Measurements from ENCODE around the gene DENND4C.
"Not testable (repeated sequence)": the region's sequence is repeated elsewhere in the genome, so short reads cannot be mapped to it uniquely, and the experiment has no call there.

Gene DENND4C

DNA sequence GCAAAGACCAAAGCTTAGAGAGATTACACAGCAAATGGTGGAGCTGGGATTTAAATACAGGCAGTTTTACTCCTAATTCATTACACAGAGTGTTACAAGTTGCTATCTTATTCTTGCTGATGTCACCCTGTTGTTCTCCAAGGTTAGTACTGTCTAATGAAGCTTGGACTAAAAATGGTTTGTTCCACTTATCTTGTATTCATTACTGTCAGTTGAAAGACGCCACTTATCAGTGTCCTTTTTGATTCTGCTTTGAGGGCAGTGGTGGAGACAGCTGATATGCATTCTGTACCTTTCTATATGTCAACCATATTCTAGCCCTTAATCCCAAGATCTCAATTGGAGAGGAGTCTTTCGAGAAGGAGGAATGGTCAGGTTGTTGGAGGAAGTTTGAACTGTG, 14.0 kb upstream of the DENND4C start:
- no peak overlapping the region for H3K4me3 ChIP-seq (ENCODE audit: low read length)
- DNase-seq (ENCODE audit: low read depth, low spot score): no peak

- H3K4me3 ChIP-seq (ENCODE audit: low read length): no peak overlapping the region
- DNase-seq (ENCODE audit: low read depth, low spot score): no peak
Observed at GRCh38 chr9:19221326-19221725, 9.2 kb upstream of the DENND4C start.

DNA sequence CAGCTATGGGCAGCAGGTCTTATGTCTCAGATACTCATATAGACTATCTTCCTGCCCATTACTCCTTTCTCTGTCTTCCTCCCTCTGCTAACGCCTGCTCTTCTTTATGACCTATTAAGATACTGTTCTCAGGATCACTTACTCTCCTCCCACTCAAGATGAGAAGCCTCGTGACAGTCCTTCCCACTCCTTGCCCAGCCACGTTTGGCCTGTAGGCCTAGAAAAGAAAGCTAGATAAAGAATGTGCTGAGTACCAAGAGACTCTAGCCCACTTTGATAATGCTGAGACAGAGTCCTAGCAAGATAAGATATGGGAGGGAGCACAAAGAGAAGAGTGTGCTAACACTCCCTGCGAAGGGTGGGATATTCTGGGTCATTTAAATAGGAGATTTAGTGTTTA, 6.8 kb upstream of the DENND4C start:
- no peak for DNase-seq (ENCODE audit: low read depth, low spot score)
- H3K4me3 ChIP-seq (ENCODE audit: low read length): no peak overlapping the region

GRCh38 chr9:19224563-19224962, 5.9 kb upstream of the DENND4C start:
- H3K4me3 ChIP-seq (ENCODE audit: low read length): no peak overlapping the region

GRCh38 chr9:19229595-19230354, 718 bp upstream of the DENND4C start:
- peak overlapping the region; percentile 65 for H3K4me3 ChIP-seq (ENCODE audit: low read length)
- no peak for DNase-seq (ENCODE audit: low read depth, low spot score)

More at GRCh38 chr9:19224563-19224962, 5.9 kb upstream of the DENND4C start:
- DNase-seq (ENCODE audit: low read depth, low spot score): no peak

DNA sequence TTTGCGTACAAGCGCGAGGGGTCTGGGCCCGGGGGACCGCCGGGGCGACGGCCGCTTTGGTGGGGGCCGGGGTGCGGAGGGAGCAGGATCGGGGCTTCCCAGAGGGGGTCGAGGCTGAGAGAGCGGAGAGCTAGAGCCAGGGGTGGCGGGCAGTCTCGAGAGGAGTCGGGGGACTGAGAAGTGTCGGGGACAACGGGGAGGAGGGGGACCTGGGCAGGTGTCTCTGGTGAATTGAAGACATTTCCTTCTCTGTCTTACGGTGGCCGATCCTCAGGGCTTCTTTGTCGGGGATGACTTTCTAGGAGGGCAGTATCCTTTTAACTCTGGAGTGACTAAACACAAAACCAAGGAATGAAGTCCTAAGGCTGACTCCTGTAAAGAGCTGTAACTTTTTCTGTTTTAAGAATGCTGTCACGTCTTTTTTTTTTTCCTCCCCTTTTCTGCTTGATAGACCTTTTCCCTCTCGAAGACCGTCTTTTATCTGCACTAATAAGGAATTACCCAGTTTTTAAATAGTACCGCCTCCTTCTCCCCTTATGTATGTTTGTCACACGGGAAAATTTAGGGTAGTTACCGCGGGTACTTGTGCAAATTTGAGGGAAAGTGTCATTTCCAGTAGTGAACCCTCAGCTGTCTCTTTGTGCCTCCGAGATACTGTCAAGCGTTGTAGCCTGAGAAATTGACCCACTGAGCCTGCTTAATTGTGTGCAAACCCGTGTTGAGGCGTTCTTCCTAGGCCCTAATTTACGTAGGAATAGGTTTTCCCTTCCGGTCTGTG, 822 bp downstream of the DENND4C start:
- no peak for DNase-seq (ENCODE audit: low read depth, low spot score)
- peak overlapping the region; percentile 65 for H3K4me3 ChIP-seq (ENCODE audit: low read length)

DNA sequence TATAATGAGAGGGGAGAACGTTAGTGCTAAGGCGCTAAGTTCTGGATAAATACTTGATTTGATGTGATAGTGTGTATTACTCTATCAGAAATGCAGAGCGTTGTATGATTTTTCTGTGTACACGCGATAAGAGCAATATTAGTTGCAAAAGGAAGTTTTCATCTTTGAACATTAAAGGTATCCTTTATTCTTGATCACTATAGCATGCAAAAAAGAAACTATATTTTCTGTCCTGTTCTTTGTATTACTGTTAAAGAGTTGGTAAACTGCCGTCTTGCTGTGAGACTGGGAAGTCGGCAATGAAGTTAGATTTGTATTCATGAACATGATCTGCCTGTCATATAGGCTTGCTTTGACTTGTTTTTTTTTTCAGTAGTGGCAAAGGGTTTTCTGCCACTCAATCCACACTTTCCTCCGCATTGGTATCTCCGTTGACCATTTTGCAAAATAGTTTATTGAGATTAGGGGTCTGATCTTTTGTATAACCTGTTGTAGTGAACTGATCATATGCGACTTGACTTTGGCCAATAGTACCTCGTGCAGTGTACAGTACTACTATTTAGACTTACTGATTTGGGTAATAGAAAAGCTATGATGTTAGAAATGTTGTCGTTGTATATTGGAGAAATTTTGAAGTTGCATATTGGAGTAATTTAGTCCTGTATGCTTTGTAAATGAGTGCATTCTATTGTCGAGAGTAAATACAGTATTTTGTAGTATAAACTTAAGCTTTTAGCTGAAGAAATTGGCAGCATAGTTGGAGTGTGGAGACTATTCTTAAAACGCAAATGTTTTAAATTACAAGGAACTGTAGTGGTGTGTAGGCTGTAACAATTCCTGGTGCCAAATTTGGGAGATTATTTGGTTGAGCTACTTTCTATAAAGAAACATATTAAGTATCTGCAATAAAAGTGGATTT, 1.7 kb downstream of the DENND4C start:
- H3K4me3 ChIP-seq (ENCODE audit: low read length): peak overlapping the region; percentile 65
- no peak for DNase-seq (ENCODE audit: low read depth, low spot score)

DNA sequence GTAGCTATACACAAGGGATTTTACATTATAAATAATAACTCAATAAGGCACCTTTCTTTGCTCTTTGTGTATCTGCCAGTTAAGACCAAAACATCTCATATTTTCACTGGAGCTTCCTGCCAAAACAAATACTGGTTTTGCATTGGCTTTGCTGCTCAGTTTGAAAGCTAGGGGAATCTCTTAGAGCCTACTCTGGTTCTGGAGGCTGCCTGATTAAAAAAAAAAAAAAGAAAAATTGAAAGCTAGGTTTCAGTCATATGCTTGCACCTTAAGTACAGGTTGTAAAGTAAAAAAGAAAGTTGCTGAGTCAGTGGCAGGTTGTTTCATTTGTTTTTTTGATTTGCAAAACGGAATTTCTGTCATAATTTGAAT, 2.3 kb downstream of the DENND4C start:
- DNase-seq (ENCODE audit: low read depth, low spot score): no peak
- H3K4me3 ChIP-seq (ENCODE audit: low read length): no peak overlapping the region

DNA sequence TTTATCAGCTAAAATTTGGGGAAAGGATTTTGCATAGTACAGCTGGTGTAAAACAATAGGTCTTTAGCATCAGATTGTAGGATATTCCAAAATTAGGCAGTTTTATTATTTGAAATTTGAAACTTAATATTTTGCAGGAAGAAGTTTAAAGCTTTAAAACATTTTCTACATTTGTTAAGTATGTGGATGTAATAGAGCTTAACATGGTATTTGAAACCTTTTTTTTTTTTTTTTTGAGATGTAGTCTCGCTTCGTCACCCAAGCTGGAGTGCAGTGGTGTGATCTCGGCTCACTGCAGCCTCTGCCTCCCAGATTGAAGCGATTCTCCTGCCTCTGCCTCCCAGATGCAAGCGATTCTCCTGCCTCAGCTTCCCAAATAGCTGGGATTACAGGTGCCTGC, 2.9 kb downstream of the DENND4C start:
- DNase-seq (ENCODE audit: low read depth, low spot score): no peak
- no peak overlapping the region for H3K4me3 ChIP-seq (ENCODE audit: low read length)

- no peak for DNase-seq (ENCODE audit: low read depth, low spot score)
Observed at GRCh38 chr9:19239955-19240354, 9.5 kb downstream of the DENND4C start.

GRCh38 chr9:19241728-19242127, 11.2 kb downstream of the DENND4C start:
- no peak for DNase-seq (ENCODE audit: low read depth, low spot score)
- no peak overlapping the region for H3K4me3 ChIP-seq (ENCODE audit: low read length)

More at GRCh38 chr9:19239955-19240354, 9.5 kb downstream of the DENND4C start:
- no peak overlapping the region for H3K4me3 ChIP-seq (ENCODE audit: low read length)

DNA sequence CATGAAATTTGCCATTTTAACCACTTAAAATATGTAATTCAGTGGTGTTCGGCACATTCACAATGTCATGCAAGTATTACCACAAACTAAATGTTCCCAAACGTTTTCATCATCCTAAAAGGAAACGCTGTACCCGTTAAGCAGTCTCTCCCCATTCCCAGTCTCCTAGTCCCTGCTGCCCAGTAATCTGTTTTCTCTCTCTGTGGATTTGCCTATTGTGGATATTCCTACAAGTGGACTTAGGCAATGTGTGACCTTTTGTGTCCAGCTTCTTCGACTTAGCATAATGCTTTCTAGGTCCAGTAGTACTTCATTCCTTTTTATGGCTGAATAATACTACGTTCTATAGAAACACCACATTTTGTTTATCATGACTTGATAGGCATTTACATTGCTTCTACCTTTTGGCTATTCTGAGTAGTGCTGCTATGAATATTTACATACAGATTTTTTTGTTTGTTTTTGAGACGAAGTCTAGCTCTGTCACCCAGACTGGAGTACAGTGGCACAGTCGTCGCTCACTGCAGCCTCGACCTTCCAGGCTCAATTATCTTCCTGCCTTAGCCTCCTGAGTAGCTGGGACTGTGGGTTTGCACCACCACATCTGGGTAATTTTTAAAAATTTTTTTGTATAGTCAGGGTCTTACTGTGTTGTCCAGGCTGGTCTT, 13.0 kb downstream of the DENND4C start:
- H3K4me3 ChIP-seq (ENCODE audit: low read length): no peak overlapping the region
- no peak for DNase-seq (ENCODE audit: low read depth, low spot score)

DNA sequence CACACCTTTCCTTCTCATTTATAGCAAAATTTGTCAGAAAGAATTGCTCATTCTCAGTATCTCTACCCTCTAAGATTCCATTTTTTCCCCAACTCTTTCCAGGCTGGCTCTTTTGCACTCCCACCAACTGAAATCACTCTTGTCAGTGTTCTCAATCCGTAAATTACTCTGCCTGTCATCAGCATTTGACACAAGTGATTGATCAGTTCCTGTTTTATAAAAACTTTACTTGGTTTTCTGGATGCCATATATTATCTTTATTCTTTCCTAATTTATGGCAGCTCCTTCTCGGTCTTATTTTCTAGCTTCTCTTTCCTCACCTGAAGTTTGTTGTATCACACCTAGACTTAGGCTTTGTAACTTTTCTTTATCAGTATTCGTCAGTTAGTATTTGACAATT, 16.4 kb downstream of the DENND4C start:
- no peak for DNase-seq (ENCODE audit: low read depth, low spot score)
- no peak overlapping the region for H3K4me3 ChIP-seq (ENCODE audit: low read length)

DNA sequence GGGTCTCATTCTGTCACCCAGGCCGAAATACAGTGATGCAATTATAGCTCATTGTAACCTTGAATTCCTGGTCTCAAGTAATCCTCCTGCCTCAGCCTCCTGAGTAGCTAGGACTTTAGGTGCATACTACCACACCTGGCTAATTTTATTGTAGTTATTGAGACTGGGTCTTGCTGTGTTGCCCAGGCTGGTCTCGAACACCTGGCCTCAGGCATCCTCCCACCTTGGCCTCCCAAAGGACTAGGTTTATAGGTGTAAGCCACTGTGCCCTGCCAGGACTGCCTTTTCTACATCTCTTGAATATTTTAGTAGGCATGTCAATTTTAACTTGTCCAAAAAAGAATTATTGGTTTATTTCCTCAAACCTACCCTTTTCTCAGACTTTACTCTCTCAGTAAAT, 16.9 kb downstream of the DENND4C start:
- H3K4me3 ChIP-seq (ENCODE audit: low read length): no peak overlapping the region
- DNase-seq (ENCODE audit: low read depth, low spot score): no peak

GRCh38 chr9:19250346-19250745, 19.9 kb downstream of the DENND4C start:
- not testable (repeated sequence) for H3K4me3 ChIP-seq (ENCODE audit: low read length); DNase-seq (ENCODE audit: low read depth, low spot score)

DNA sequence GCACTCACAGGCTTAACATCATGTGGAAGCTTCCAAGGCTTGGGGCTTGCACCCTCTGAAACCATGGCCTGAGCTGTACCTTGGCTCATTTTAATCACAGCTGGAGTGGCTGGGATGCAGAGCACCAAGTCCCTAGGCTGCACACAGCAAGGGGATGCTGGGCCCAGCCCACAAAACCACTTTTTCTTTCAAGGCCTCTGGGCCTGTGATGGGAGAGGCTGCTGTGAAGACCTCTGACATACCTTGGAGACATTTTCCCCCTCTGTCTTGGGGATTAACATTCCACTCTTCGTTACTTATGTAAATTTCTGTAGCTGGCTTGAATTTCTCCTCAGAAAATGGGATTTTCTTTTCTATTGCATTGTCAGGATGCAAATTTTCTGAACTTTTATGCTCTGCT, 20.7 kb downstream of the DENND4C start:
- DNase-seq (ENCODE audit: low read depth, low spot score); H3K4me3 ChIP-seq (ENCODE audit: low read length): not testable (repeated sequence)

GRCh38 chr9:19251622-19252021, 21.1 kb downstream of the DENND4C start:
- not testable (repeated sequence) for H3K4me3 ChIP-seq (ENCODE audit: low read length)

DNA sequence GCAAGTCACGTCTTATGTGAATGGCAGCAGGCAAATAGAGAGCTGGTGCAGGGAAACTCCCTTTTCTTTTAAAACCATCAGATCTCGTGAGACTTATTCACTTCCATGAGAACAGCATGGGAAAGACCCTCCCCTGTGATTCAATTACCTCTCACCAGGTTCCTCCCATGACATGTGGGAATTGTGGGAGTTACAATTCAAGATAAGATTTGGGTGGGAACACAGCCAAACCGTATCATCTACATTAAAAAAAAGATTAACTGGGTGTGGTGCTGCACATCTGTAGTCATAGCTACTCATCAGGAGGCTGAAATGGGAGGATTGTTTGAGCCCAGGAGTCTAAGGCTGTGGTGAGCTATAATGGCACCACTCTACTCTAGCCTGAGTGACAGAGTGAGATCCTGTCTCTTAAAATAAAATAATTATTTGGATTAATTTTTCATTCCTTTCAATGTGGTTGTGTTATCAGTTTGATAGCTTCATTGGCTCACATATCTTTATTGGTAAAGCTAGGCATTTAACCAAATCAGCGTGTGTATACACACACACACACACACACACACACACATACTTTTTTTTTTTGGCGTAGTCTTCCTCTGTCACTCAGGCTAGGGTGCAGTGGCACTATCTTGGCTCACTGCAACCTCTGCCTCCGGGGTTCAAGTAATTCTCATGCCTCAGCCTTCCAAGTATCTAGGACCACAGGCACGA, 21.8 kb downstream of the DENND4C start:
- DNase-seq (ENCODE audit: low read depth, low spot score): no peak
- H3K4me3 ChIP-seq (ENCODE audit: low read length): no peak overlapping the region

More at GRCh38 chr9:19251622-19252021, 21.1 kb downstream of the DENND4C start:
- DNase-seq (ENCODE audit: low read depth, low spot score): not testable (repeated sequence)

DNA sequence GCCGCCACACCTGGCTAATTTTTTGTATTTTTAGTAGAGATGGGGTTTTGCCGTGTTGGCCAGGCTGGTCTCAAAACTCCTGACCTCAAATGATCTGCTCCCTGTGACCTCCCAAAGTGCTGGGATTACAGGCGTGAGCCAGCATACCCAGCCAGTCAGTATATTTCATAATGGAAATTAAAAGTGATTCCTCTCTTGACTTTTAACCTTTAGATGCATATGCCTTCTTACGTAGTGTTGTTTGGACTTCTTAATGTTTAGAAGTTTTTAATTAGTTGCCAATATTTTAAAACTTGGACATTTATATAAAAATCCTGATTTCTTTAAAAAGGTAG, 22.4 kb downstream of the DENND4C start:
- no peak overlapping the region for H3K4me3 ChIP-seq (ENCODE audit: low read length)
- DNase-seq (ENCODE audit: low read depth, low spot score): no peak
